ENCODE measurements around the gene SLC24A3.

SLC24A3 gene

DNA sequence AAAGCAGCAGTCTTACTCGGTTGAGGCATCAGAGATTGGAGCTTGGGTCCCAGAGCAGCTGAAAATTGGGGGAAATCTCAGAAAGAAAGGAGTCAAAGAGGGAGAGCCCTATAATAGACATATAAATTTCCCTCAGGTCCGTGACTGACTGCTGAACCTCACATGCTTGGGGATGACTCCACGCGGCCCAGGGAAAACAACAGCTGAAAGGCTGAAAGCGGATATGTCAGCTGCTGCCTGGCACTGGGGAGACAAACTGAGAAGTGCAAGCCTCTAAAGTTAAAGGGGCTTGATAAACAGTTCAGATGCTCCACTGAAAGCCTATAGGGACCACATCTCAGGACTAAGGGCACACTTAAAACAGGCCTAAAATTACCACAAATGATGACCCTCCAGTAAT lies 289.7 kb downstream of the SLC24A3 start:
- no peak overlapping the region for H3K4me3 ChIP-seq (ENCODE audit: low read length in 2 of 2)
- H3K27ac ChIP-seq (ENCODE audit: low read length) = no peak overlapping the region
- H3K27me3 ChIP-seq (ENCODE audit: control insufficient read depth in 1 of 2, insufficient read depth in 2 of 2, low read length in 2 of 2) = no peaks in the 10 kb centered on the region
- no peaks in the 10 kb centered on the region for H3K4me1 ChIP-seq (ENCODE audit: control insufficient read depth, insufficient read depth, low read length)
- H3K36me3 ChIP-seq (ENCODE audit: control insufficient read depth in 2 of 2, insufficient read depth in 2 of 2, low read length in 2 of 2) = no peaks in the 10 kb centered on the region
- no peaks in the 10 kb centered on the region for H3K9me3 ChIP-seq (ENCODE audit: control insufficient read depth in 2 of 2, low read length in 2 of 2)
- H3K9ac ChIP-seq (ENCODE audit: low read length in 2 of 2) = no peak overlapping the region

DNA sequence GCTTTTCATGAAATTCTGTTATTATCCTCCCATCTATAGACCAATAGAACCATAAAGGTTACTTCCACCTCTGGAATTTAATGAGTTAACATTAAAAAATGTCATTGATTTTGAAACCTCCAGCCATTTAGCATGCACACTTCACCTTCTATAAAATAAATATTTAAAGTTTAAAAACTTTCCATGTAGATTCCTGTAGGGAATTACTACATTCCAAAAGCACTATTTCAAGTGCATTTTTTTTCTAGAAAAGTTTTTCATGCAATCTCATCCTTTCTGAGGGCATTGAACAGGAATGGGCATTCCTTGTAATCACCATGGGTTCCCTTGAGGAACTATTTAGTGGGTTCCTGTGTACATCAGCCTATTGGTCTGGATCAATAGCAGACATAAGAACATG lies 291.8 kb downstream of the SLC24A3 start:
- no peak overlapping the region for H3K27ac ChIP-seq (ENCODE audit: low read length)
- H3K4me1 ChIP-seq (ENCODE audit: control insufficient read depth, insufficient read depth, low read length) = no peaks in the 10 kb centered on the region
- no peak overlapping the region for H3K9ac ChIP-seq (ENCODE audit: low read length in 2 of 2)
- no peak overlapping the region for H3K4me3 ChIP-seq (ENCODE audit: low read length in 2 of 2)
- H3K36me3 ChIP-seq (ENCODE audit: control insufficient read depth in 2 of 2, insufficient read depth in 2 of 2, low read length in 2 of 2) = no peaks in the 10 kb centered on the region
- no peaks in the 10 kb centered on the region for H3K9me3 ChIP-seq (ENCODE audit: control insufficient read depth in 2 of 2, low read length in 2 of 2)
- no peaks in the 10 kb centered on the region for H3K27me3 ChIP-seq (ENCODE audit: control insufficient read depth in 1 of 2, insufficient read depth in 2 of 2, low read length in 2 of 2)

DNA sequence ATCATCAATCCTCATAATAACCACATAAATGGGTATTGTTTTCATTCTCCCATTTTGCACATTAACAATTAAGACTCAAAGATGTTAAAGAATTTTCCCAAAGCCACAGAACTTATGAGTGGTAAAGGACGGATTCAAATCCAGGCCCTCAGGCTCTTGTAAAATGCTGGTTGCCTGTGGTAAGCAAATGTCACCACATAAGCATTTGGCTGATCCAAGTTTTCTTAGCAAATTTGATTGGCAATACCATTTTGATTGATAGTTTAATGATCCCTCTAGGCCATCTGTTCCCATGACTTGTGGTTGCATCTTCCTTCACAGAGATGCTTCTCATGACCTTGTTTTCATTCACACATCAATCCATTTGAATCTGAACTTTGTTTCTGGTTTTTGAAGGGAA lies 293.6 kb downstream of the SLC24A3 start:
- H3K9me3 ChIP-seq (ENCODE audit: control insufficient read depth in 2 of 2, low read length in 2 of 2) = no peaks in the 10 kb centered on the region
- no peak overlapping the region for H3K9ac ChIP-seq (ENCODE audit: low read length in 2 of 2)
- H3K27me3 ChIP-seq (ENCODE audit: control insufficient read depth in 1 of 2, insufficient read depth in 2 of 2, low read length in 2 of 2) = no peaks in the 10 kb centered on the region
- H3K27ac ChIP-seq (ENCODE audit: low read length) = no peak overlapping the region
- H3K4me3 ChIP-seq (ENCODE audit: low read length in 2 of 2) = no peak overlapping the region
- H3K36me3 ChIP-seq (ENCODE audit: control insufficient read depth in 2 of 2, insufficient read depth in 2 of 2, low read length in 2 of 2) = no peaks in the 10 kb centered on the region
- no peaks in the 10 kb centered on the region for H3K4me1 ChIP-seq (ENCODE audit: control insufficient read depth, insufficient read depth, low read length)

DNA sequence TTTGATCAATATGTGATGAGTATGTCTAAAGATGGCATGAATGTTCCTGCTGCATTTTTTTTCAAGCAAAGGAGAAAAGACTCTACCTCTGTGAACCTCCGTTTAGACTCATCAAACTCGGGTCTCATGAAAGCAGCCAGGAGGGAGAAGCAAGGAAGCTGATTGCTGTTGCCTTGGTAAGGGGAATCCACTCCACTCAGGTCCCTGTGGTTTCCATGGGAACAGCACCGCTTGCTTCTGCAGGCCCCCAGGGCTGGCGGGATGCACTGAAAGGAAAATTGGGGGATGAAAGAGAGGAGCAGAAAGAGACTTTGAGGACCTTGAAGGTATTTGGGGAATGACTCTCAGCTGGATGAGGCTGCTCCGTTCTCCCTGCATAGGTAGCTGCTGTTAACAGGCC lies 296.0 kb downstream of the SLC24A3 start:
- Histone ChIP-seq H3K4me1 (ENCODE audit: control insufficient read depth, insufficient read depth, low read length) (no peaks in the 10 kb centered on the region), H3K36me3 (ENCODE audit: control insufficient read depth in 2 of 2, insufficient read depth in 2 of 2, low read length in 2 of 2) (no peaks in the 10 kb centered on the region), H3K9ac (ENCODE audit: low read length in 2 of 2) (no peak overlapping the region), H3K4me3 (ENCODE audit: low read length in 2 of 2) (no peak overlapping the region), H3K27ac (ENCODE audit: low read length) (no peak overlapping the region), H3K9me3 (ENCODE audit: control insufficient read depth in 2 of 2, low read length in 2 of 2) (no peaks in the 10 kb centered on the region), H3K27me3 (ENCODE audit: control insufficient read depth in 1 of 2, insufficient read depth in 2 of 2, low read length in 2 of 2) (no peaks in the 10 kb centered on the region)

DNA sequence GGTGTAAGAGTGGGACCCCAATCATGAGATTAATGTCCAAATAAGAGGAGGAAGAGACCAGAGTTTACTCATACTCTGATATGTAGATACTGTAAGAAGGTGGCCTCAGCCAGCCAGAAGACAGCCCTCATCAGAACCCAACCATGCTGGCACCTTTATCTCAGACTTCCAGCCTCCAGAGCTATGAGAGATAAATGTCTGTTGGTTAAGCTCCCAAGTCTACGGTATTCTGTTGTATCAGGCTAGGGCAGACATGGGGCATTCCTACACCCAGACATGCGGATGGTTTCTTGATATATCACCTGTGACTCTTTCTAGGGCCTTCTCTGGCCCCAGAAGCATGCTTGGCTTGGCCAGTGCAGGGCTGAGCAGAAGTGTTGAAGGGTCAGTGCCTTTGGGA lies 298.2 kb downstream of the SLC24A3 start:
- Histone ChIP-seq H3K4me1 (ENCODE audit: control insufficient read depth, insufficient read depth, low read length) (no peaks in the 10 kb centered on the region), H3K9ac (ENCODE audit: low read length in 2 of 2) (no peak overlapping the region)

DNA sequence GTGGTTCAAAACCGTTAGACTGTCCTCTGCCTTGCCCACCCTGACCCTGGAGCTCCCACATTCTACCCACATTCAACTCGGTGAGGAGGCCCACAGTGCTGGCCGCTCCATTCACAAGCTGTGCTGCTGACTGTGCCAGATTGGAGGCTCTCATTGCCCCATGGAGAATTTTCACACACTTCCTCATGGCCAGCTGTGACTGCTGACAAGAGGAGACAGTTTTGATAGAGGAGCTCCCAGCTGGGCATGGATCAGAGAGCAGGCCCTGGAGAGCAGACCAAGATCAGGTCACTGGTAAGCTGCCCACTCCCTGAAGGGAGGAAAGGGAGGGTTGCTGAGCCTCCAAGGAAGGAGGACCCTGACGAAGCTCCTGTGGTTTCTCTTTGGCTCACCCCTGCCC lies 299.5 kb downstream of the SLC24A3 start:
- Histone ChIP-seq H3K36me3 (ENCODE audit: control insufficient read depth in 2 of 2, insufficient read depth in 2 of 2, low read length in 2 of 2) (no peaks in the 10 kb centered on the region), H3K4me3 (ENCODE audit: low read length in 2 of 2) (no peak overlapping the region), H3K4me1 (ENCODE audit: control insufficient read depth, insufficient read depth, low read length) (peaks cover 3% of the 10 kb centered on the region)

More for the DNA sequence above, 298.2 kb downstream of the SLC24A3 start:
- Histone ChIP-seq H3K27me3 (ENCODE audit: control insufficient read depth in 1 of 2, insufficient read depth in 2 of 2, low read length in 2 of 2) (no peaks in the 10 kb centered on the region), H3K36me3 (ENCODE audit: control insufficient read depth in 2 of 2, insufficient read depth in 2 of 2, low read length in 2 of 2) (no peaks in the 10 kb centered on the region), H3K4me3 (ENCODE audit: low read length in 2 of 2) (no peak overlapping the region), H3K27ac (ENCODE audit: low read length) (no peak overlapping the region), H3K9me3 (ENCODE audit: control insufficient read depth in 2 of 2, low read length in 2 of 2) (no peaks in the 10 kb centered on the region)

DNA sequence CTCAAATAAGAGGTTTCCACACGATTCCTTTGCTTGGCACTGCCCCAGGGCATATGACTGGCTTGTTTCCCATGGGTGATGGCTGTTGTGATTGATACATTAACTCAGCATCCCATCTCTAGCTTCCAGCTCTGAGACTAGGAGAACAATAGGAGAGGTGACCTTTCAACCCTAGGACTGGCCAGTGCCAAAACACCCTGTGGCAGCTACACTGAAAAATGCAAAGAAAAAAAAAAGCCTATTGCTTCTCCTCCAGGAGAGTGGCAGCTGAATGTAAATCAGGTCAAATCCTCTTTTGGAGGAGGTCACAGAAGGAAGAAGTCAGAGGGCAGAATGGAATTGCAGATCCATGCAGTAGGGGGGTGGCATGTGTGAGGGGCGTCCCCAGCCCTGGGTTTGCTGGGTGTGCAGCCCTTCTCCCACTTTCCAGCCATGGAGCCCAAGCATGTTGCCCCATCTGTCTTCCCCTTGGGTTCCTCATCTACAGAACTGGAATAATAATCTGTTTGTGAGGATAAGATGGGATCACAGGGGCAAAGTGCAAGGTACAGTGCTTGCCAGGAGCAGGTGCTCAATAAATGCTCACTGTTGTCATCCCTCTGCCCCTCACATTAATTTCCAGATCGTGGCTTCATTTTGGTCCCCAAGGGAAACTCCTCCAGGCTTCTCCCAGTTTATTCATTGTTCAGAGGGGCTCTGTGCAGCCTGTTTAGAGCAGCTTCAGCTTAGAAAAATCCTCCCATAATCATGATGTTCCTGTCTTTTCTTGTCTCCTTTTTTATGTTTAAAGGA lies 300.6 kb downstream of the SLC24A3 start:
- Histone ChIP-seq H3K9ac (ENCODE audit: low read length in 2 of 2) (no peak overlapping the region), H3K4me1 (ENCODE audit: control insufficient read depth, insufficient read depth, low read length) (peaks cover 11% of the 10 kb centered on the region), H3K9me3 (ENCODE audit: control insufficient read depth in 2 of 2, low read length in 2 of 2) (no peaks in the 10 kb centered on the region), H3K36me3 (ENCODE audit: control insufficient read depth in 2 of 2, insufficient read depth in 2 of 2, low read length in 2 of 2) (no peaks in the 10 kb centered on the region), H3K4me3 (ENCODE audit: low read length in 2 of 2) (no peak overlapping the region), H3K27me3 (ENCODE audit: control insufficient read depth in 1 of 2, insufficient read depth in 2 of 2, low read length in 2 of 2) (no peaks in the 10 kb centered on the region), H3K27ac (ENCODE audit: low read length) (no peak overlapping the region)

More for the DNA sequence above, 299.5 kb downstream of the SLC24A3 start:
- no peaks in the 10 kb centered on the region for H3K27me3 ChIP-seq (ENCODE audit: control insufficient read depth in 1 of 2, insufficient read depth in 2 of 2, low read length in 2 of 2)
- H3K9ac ChIP-seq (ENCODE audit: low read length in 2 of 2) = no peak overlapping the region
- H3K9me3 ChIP-seq (ENCODE audit: control insufficient read depth in 2 of 2, low read length in 2 of 2) = no peaks in the 10 kb centered on the region
- H3K27ac ChIP-seq (ENCODE audit: low read length) = no peak overlapping the region

DNA sequence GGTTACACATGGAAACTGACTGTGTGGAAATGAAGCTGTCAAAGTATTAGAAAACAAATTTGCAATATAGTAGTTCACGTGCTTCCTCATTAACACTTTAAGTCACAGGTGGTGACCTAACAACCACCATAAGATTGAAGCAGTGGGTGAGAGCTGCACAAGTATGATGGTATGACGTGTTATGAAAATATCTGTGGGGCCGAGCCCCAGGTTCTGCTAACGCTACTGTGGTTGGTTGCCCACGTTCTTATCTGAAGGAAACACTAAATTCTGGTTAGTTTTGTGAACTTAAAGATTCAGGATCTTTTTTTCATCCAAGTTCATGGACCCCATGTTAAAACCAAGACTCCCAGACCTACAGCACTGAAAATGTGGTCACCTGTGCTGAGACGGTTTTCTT lies 302.6 kb downstream of the SLC24A3 start:
- H3K27ac ChIP-seq (ENCODE audit: low read length) = no peak overlapping the region
- H3K4me3 ChIP-seq (ENCODE audit: low read length in 2 of 2) = no peak overlapping the region
- H3K9me3 ChIP-seq (ENCODE audit: control insufficient read depth in 2 of 2, low read length in 2 of 2) = no peaks in the 10 kb centered on the region
- H3K4me1 ChIP-seq (ENCODE audit: control insufficient read depth, insufficient read depth, low read length) = peaks cover 11% of the 10 kb centered on the region
- H3K36me3 ChIP-seq (ENCODE audit: control insufficient read depth in 2 of 2, insufficient read depth in 2 of 2, low read length in 2 of 2) = no peaks in the 10 kb centered on the region
- H3K9ac ChIP-seq (ENCODE audit: low read length in 2 of 2) = no peak overlapping the region
- H3K27me3 ChIP-seq (ENCODE audit: control insufficient read depth in 1 of 2, insufficient read depth in 2 of 2, low read length in 2 of 2) = no peaks in the 10 kb centered on the region

DNA sequence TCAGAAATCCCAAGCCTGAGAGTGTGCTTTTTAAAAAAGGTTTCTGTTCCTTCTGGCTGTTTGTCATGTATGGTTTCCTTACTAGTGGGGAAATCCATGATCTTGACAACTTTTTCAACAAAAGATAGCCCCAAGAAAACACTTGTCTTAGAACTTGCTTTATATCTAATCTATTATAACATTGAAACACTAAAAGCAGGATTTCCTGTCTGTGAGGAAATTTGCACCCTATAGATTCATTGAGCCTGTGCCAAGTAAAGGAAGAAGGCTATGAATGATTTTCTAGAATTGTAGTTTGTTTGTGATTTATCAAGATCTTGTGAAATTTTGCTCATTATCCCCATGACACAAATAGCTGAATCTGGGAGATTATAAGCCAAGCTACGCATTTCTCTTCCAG lies 307.0 kb downstream of the SLC24A3 start:
- Histone ChIP-seq H3K36me3 (ENCODE audit: control insufficient read depth in 2 of 2, insufficient read depth in 2 of 2, low read length in 2 of 2) (no peaks in the 10 kb centered on the region), H3K4me3 (ENCODE audit: low read length in 2 of 2) (no peak overlapping the region), H3K27ac (ENCODE audit: low read length) (no peak overlapping the region)

DNA sequence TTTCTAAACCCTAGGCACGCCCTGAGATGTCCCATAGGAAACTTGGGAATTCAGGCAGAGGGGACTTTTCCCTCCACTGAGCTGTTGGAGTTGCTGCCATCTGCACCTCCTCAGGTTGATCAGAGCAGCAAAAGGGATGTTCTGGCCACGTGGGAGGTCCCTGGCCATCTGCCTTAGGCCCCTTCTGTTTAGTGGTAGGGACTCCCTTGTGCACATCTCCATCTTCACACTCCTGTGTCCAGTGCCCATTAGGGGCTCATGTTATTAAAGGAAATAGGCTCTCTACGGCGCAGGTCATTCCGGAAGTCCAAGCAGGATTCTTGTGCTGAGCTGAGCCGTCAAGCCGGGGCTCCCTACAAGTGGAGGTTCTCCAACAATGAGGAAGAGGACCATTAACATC lies 307.8 kb downstream of the SLC24A3 start:
- H3K27ac ChIP-seq (ENCODE audit: low read length) = no peak overlapping the region
- H3K36me3 ChIP-seq (ENCODE audit: control insufficient read depth in 2 of 2, insufficient read depth in 2 of 2, low read length in 2 of 2) = no peaks in the 10 kb centered on the region
- no peak overlapping the region for H3K4me3 ChIP-seq (ENCODE audit: low read length in 2 of 2)
- no peaks in the 10 kb centered on the region for H3K27me3 ChIP-seq (ENCODE audit: control insufficient read depth in 1 of 2, insufficient read depth in 2 of 2, low read length in 2 of 2)
- no peaks in the 10 kb centered on the region for H3K9me3 ChIP-seq (ENCODE audit: control insufficient read depth in 2 of 2, low read length in 2 of 2)
- H3K4me1 ChIP-seq (ENCODE audit: control insufficient read depth, insufficient read depth, low read length) = peaks cover 16% of the 10 kb centered on the region
- H3K9ac ChIP-seq (ENCODE audit: low read length in 2 of 2) = no peak overlapping the region

More for the DNA sequence above, 307.0 kb downstream of the SLC24A3 start:
- peaks cover 16% of the 10 kb centered on the region for H3K4me1 ChIP-seq (ENCODE audit: control insufficient read depth, insufficient read depth, low read length)
- no peaks in the 10 kb centered on the region for H3K27me3 ChIP-seq (ENCODE audit: control insufficient read depth in 1 of 2, insufficient read depth in 2 of 2, low read length in 2 of 2)
- H3K9me3 ChIP-seq (ENCODE audit: control insufficient read depth in 2 of 2, low read length in 2 of 2) = no peaks in the 10 kb centered on the region
- H3K9ac ChIP-seq (ENCODE audit: low read length in 2 of 2) = no peak overlapping the region

DNA sequence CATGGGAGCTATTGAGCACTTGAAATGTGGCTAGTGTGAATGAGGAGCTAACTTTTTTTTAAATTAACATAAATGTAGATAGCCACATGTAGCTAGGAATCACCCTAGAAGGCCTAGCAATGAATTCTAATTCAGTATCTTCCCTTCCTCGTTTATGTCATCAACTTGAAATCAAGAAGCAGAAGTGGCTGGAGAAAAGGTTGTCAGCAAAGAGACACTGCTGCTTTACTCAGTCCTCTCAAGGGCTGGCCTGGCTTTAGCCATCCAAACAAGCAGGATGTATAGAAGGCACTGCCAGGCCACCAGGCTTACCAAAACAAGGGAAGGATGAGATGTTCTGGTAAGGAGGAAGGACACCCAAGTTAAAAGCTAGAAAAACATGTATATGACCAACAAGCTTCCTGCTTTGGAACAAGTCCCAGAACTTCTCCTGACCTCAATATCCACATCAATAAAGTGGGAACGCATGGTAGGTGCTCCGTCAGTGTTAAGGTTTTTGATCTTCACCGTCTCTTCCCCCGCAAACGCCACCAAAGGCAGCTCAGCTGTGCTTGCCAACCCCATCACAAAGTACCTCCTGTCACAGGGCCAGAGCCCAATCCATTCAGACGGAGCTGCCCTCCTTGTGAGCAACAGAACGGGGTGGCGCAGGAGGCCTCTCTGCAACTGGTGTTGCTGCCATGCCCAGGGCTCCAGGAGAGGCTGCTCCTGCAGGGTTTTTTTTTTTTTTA lies 309.8 kb downstream of the SLC24A3 start:
- Histone ChIP-seq H3K9ac (ENCODE audit: low read length in 2 of 2) (no peak overlapping the region), H3K27me3 (ENCODE audit: control insufficient read depth in 1 of 2, insufficient read depth in 2 of 2, low read length in 2 of 2) (no peaks in the 10 kb centered on the region), H3K27ac (ENCODE audit: low read length) (no peak overlapping the region), H3K4me3 (ENCODE audit: low read length in 2 of 2) (no peak overlapping the region), H3K9me3 (ENCODE audit: control insufficient read depth in 2 of 2, low read length in 2 of 2) (no peaks in the 10 kb centered on the region), H3K36me3 (ENCODE audit: control insufficient read depth in 2 of 2, insufficient read depth in 2 of 2, low read length in 2 of 2) (no peaks in the 10 kb centered on the region), H3K4me1 (ENCODE audit: control insufficient read depth, insufficient read depth, low read length) (peaks cover 10% of the 10 kb centered on the region)
